Kidney tubule cell (primary cell): ENCODE results near the gene SPTBN2.

Experiments used
- DNase-seq: peaks from one replicate; pipeline ENCODE4 v3.0.0-alpha.2; 2018; ENCODE audit warnings: low spot score

Gene SPTBN2

GRCh38 chr11:66701432-66702240 lies 27.4 kb downstream of the SPTBN2 start:
- DNase-seq = no peak

- DNase-seq = no peak
Observed at GRCh38 chr11:66700742-66701141, 28.3 kb downstream of the SPTBN2 start.

GRCh38 chr11:66700337-66700736 lies 28.7 kb downstream of the SPTBN2 start:
- DNase-seq = no peak

GRCh38 chr11:66698491-66698890 lies 30.5 kb downstream of the SPTBN2 start:
- DNase-seq = no peak

- DNase-seq = no peak
Observed at GRCh38 chr11:66697988-66698387, 31.0 kb downstream of the SPTBN2 start.

GRCh38 chr11:66696146-66696545 lies 32.9 kb downstream of the SPTBN2 start:
- no peak for DNase-seq

- peak; percentile 97 for DNase-seq
Observed at GRCh38 chr11:66694732-66695207, 34.2 kb downstream of the SPTBN2 start.

- DNase-seq = no peak
Observed at GRCh38 chr11:66694056-66694410, 35.0 kb downstream of the SPTBN2 start.

GRCh38 chr11:66693356-66694055 lies 35.5 kb downstream of the SPTBN2 start:
- no peak for DNase-seq

GRCh38 chr11:66692871-66693331 lies 36.1 kb downstream of the SPTBN2 start:
- no peak for DNase-seq

- no peak for DNase-seq
Observed at GRCh38 chr11:66692446-66692845, 36.6 kb downstream of the SPTBN2 start.

GRCh38 chr11:66691311-66691980 lies 37.6 kb downstream of the SPTBN2 start:
- no peak for DNase-seq

GRCh38 chr11:66689661-66690590 lies 39.1 kb downstream of the SPTBN2 start:
- no peak for DNase-seq

GRCh38 chr11:66688561-66689534 lies 40.2 kb downstream of the SPTBN2 start:
- DNase-seq = no peak

GRCh38 chr11:66687831-66688281 lies 41.2 kb downstream of the SPTBN2 start:
- DNase-seq = no peak

GRCh38 chr11:66686801-66687750 lies 41.9 kb downstream of the SPTBN2 start:
- DNase-seq = no peak

- DNase-seq = no peak
Observed at GRCh38 chr11:66686100-66686785, 42.8 kb downstream of the SPTBN2 start.

GRCh38 chr11:66685276-66686099 lies 43.5 kb downstream of the SPTBN2 start:
- no peak for DNase-seq
